OCI-LY7 (cell line): ENCODE measurements around the gene DRG2. TPM values are rescaled to one million over a fixed set of nuclear protein-coding genes. Genes with fewer than 3 reads are reported as not detected.

Source experiments
- BruUV-seq: library from RNA; stranded (reverse); fragments of 400-500 nt; replicated peaks from 2 replicates; lab custom pipeline; 2021; lab: Mats Ljungman, UMichigan
- CTCF ChIA-PET: fragments of 300-600 bp; sonication (Branson Sonifier 250); formaldehyde crosslinking; loops from one replicate; lab custom pipeline; 2022; ENCODE audit warnings: antibody characterized with exemption; ENCODE audit not compliant: unreplicated experiment; lab: Charles Lee
- POLR2A ChIA-PET: fragments of 300-600 bp; sonication (Branson Sonifier 250); formaldehyde crosslinking; loops from one replicate; lab custom pipeline; 2022; ENCODE audit warnings: antibody characterized with exemption; lab: Charles Lee
- DNase-seq: peaks from one replicate; pipeline ENCODE4 v3.0.0-alpha.2; 2015; ENCODE audit warnings: low spot score
- H2AFZ ChIP-seq: fragments of 200-600 bp; sonication (generic), shearing (Covaris generic); 2 replicates; pipeline ENCODE4 v1.6.1; 2014; ENCODE audit warnings: mild to moderate bottlenecking, antibody characterized with exemption, low read length, moderate library complexity
- H3K27ac ChIP-seq: fragments of 200-600 bp; sonication (generic); 2 replicates; pipeline ENCODE4 v1.5.1; 2014; ENCODE audit warnings: mixed run types, low read depth, mild to moderate bottlenecking, moderate library complexity, low read length, inconsistent platforms; ENCODE audit not compliant: poor library complexity, severe bottlenecking
- H3K36me3 ChIP-seq: fragments of 200-600 bp; sonication (generic); 2 replicates; pipeline ENCODE4 v1.6.1; 2014; ENCODE audit warnings: mild to moderate bottlenecking, antibody characterized with exemption, low read length, moderate library complexity, mixed read lengths; ENCODE audit not compliant: insufficient read depth
- H3K4me1 ChIP-seq: fragments of 200-600 bp; sonication (generic); 2 replicates; pipeline ENCODE4 v1.5.1; 2014; ENCODE audit warnings: mild to moderate bottlenecking, low read length; ENCODE audit not compliant: insufficient read depth, poor library complexity, severe bottlenecking
- H3K4me2 ChIP-seq: fragments of 200-600 bp; sonication (generic); 2 replicates; pipeline ENCODE4 v1.6.1; 2014; ENCODE audit warnings: mild to moderate bottlenecking, low read length
- H3K4me3 ChIP-seq: fragments of 200-600 bp; sonication (generic); 2 replicates; pipeline ENCODE4 v1.5.1; 2014; ENCODE audit warnings: mild to moderate bottlenecking, low read depth, low read length; ENCODE audit not compliant: poor library complexity, severe bottlenecking
- H3K79me2 ChIP-seq: fragments of 200-600 bp; sonication (generic); 2 replicates; pipeline ENCODE4 v1.6.1; 2016; ENCODE audit warnings: low read depth, mild to moderate bottlenecking, low read length, moderate library complexity, mixed read lengths; ENCODE audit not compliant: insufficient read depth
- H3K9me2 ChIP-seq: fragments of 200-600 bp; sonication (generic); 2 replicates; pipeline ENCODE4 v1.6.1; 2016; ENCODE audit warnings: mild to moderate bottlenecking, low read length, mixed read lengths; ENCODE audit not compliant: insufficient read depth
- H3K9me3 ChIP-seq: fragments of 200-600 bp; sonication (generic); 2 replicates; pipeline ENCODE4 v1.6.1; 2014; ENCODE audit warnings: mild to moderate bottlenecking, mixed run types, low read length, mixed read lengths
- H4K20me1 ChIP-seq: fragments of 200-600 bp; sonication (generic); 2 replicates; pipeline ENCODE4 v1.6.1; 2014; ENCODE audit warnings: mild to moderate bottlenecking, antibody characterized with exemption, low read length, moderate library complexity, mixed read lengths; ENCODE audit not compliant: insufficient read depth
- CTCF ChIP-seq: fragments of 200-600 bp; sonication (generic); conservative IDR thresholded peaks from 2 replicates; pipeline ENCODE4 v1.5.1; 2014; ENCODE audit warnings: mild to moderate bottlenecking, antibody characterized with exemption, low read length, moderate library complexity, mixed read lengths
- EZH2phosphoT487 ChIP-seq: fragments of 200-600 bp; sonication (generic); IDR thresholded peaks from 2 replicates; pipeline ENCODE4 v1.6.1; 2018; ENCODE audit warnings: low read depth, borderline replicate concordance, mild to moderate bottlenecking, mixed run types, antibody characterized with exemption, low read length, moderate library complexity, mixed read lengths
- intact Hi-C: fragments of 100-400 bp; cut with micrococcal nuclease; formaldehyde crosslinking; loops from one replicate; pipeline ENCODE4 v1.10.0; 2022; ENCODE audit not compliant: unreplicated experiment
- total RNA-seq, 2 experiments: library from RNA; depleted of rRNA in 1 of 2; stranded (reverse); fragments of >200 nt in 1 of 2; shearing (Covaris generic) in 1 of 2; gene quantifications; 2 replicates each; pipeline ENCODE4 v1.2.3, GENCODE V29; 2014 to 2022

The DRG2 gene
- total RNA-seq, 2 experiments from 2014 or later = 60.4 to 62.6 TPM

- H3K27ac ChIP-seq = no peak overlapping the region
- H3K9me2 ChIP-seq = no peaks in the 10 kb centered on the region
- no peak overlapping the region for H2AFZ ChIP-seq
- DNase-seq = no peak
- no peaks in the 10 kb centered on the region for H3K9me3 ChIP-seq
- intact Hi-C loops = no loop called here
- POLR2A ChIA-PET = no interaction called here
- H3K4me1 ChIP-seq = no peaks in the 10 kb centered on the region
- CTCF ChIA-PET = no interaction called here
- no peak overlapping the region for H3K4me2 ChIP-seq
- no TSS peak for BruUV-seq
- TF ChIP-seq EZH2phosphoT487 = no peak
- no peak for TF ChIP-seq CTCF
- no peaks in the 10 kb centered on the region for H3K36me3 ChIP-seq
- H3K4me3 ChIP-seq = no peak overlapping the region
- no peaks in the 10 kb centered on the region for H3K79me2 ChIP-seq
- H4K20me1 ChIP-seq = no peaks in the 10 kb centered on the region
These were observed 20.2 kb downstream of the DRG2 start for GRCh38 chr17:18107971-18108370.

DNA sequence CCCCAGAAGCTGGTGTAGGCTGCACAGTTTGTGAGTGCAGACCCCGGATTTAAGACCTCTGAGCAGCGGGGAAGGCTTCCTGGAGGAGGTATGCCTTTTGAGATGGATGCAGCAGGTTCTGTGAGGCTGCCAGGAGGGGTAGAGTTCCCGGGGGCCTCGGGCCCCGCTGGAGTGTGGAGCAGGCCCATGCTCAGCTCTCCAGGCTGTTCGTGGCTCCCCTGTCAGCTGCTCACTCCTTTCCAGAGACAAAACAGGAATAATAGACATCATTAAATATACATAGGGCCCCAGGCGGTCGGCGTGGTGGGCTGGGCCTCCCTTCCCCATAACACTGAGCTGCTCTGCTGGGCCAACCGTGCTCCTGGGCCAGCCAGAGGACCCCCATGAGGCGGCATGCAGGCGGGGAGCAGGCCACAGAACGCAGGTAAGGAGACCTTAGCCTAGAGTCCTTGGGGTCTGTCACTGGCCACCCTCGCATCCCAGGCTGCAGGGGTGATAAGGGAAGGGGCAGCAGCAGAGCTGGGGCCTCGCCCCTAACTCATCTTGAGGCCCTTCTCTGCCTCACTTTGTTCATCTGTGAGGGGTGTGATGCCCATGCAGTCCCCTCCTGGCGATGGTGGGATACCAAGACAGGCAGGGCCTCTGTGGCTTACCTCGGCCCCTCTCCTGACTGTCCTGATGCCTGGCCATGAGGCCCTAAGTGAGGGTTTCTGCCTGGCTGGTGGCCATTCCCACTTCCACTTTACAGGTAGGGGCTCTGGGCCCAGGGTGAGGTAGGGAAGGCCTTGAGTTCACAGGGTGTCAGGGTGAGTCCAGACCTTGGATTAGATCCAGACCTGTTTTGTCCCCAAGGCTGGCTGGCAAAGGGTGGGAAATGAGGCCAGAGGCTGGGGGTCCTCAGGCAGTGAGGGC, 20.9 kb downstream of the DRG2 start, which contains the start of gene MYO15A:
MYO15A (plus strand) TSS at position 356 of the 912 bp plus-strand sequence. CDS start 10,045 bp downstream, outside the sequence.
- BruUV-seq = no TSS peak
- no peaks in the 10 kb centered on the region for H4K20me1 ChIP-seq
- no peak within 1 kb of the TSS for H3K4me3 ChIP-seq
- H3K9me2 ChIP-seq = no peaks in the 10 kb centered on the region
- no peaks in the 10 kb centered on the region for H3K36me3 ChIP-seq
- POLR2A ChIA-PET = no interaction called here
- CTCF ChIA-PET = no interaction called here
- H3K79me2 ChIP-seq = no peaks in the 10 kb centered on the region
- no peaks in the 10 kb centered on the region for H3K9me3 ChIP-seq
- DNase-seq = no peak
- intact Hi-C loops = no loop called here
- no peak within 1 kb of the TSS for H3K27ac ChIP-seq
- TF ChIP-seq EZH2phosphoT487 = no peak
- no peak for TF ChIP-seq CTCF
- H2AFZ ChIP-seq = no peak within 1 kb of the TSS
- H3K4me2 ChIP-seq = no peak within 1 kb of the TSS
- H3K4me1 ChIP-seq = no peaks in the 10 kb centered on the region
